PC-3 (cell line): Measurements from ENCODE around the gene FILIP1L. TPM values are rescaled to one million over a fixed set of nuclear protein-coding genes. Genes with fewer than 3 reads are reported as not detected.

Source experiments
- ATAC-seq: fragments of 200-7000 bp; cut with Tn5 transposase; 2 replicates; pipeline ENCODE4 v1.9.1; 2020; ENCODE audit warnings: mild to moderate bottlenecking, moderate library complexity
- BruUV-seq: library from RNA; stranded (reverse); fragments of 400-500 nt; replicated peaks from 2 replicates; lab custom pipeline; 2021; lab: Mats Ljungman, UMichigan
- CTCF ChIA-PET: fragments of 300-600 bp; sonication (Branson Sonifier 250); formaldehyde crosslinking; loops from one replicate; lab custom pipeline; 2022; ENCODE audit warnings: antibody characterized with exemption; lab: Charles Lee
- POLR2A ChIA-PET: fragments of 300-600 bp; sonication (Branson Sonifier 250); formaldehyde crosslinking; loops from one replicate; lab custom pipeline; 2022; ENCODE audit warnings: antibody characterized with exemption; ENCODE audit not compliant: unreplicated experiment; lab: Charles Lee
- DNase-seq: peaks from one replicate; pipeline ENCODE4 v3.0.0-alpha.2; 2015
- H2AFZ ChIP-seq: fragments of 300-600 bp; sonication (generic); 2 replicates; pipeline ENCODE4 v1.6.0; 2016; ENCODE audit warnings: antibody characterized with exemption, low read length
- H3F3A ChIP-seq: fragments of 300-600 bp; sonication (generic); one replicate; pipeline ENCODE4 v1.6.0; 2017; ENCODE audit warnings: antibody characterized with exemption, low read length, control low read depth, mild to moderate bottlenecking; ENCODE audit not compliant: unreplicated experiment
- H3K27ac ChIP-seq: fragments of 300-600 bp; sonication (generic); 2 replicates; pipeline ENCODE4 v1.5.1; 2016; ENCODE audit warnings: mild to moderate bottlenecking, low read length
- H3K27me3 ChIP-seq: fragments of 300-600 bp; sonication (generic); 2 replicates; pipeline ENCODE4 v1.6.1; 2016; ENCODE audit warnings: low read length, mixed read lengths
- H3K36me3 ChIP-seq: fragments of 300-600 bp; sonication (generic); 2 replicates; pipeline ENCODE4 v1.6.1; 2016; ENCODE audit warnings: low read depth, mixed run types, low read length, mixed read lengths
- H3K4me1 ChIP-seq: fragments of 300-600 bp; sonication (generic); 2 replicates; pipeline ENCODE4 v1.5.1; 2016; ENCODE audit warnings: low read length; ENCODE audit not compliant: insufficient read depth
- H3K4me2 ChIP-seq: fragments of 300-600 bp; sonication (generic); 2 replicates; pipeline ENCODE4 v1.6.0; 2016; ENCODE audit warnings: low read length
- H3K4me3 ChIP-seq: fragments of 300-600 bp; sonication (generic); 2 replicates; pipeline ENCODE4 v1.5.1; 2016; ENCODE audit warnings: mild to moderate bottlenecking, low read length, mixed read lengths
- H3K79me2 ChIP-seq: fragments of 300-600 bp; sonication (generic); 2 replicates; pipeline ENCODE4 v1.6.1; 2017; ENCODE audit warnings: low read length, mixed read lengths
- H3K9ac ChIP-seq: fragments of 300-600 bp; sonication (generic); 2 replicates; pipeline ENCODE4 v1.6.0; 2016; ENCODE audit warnings: mild to moderate bottlenecking, low read length
- H3K9me2 ChIP-seq: fragments of 300-600 bp; sonication (generic); replicated peaks from 2 replicates; pipeline ENCODE4 v1.6.1; 2016; ENCODE audit warnings: mixed run types, low read length, mixed read lengths
- H3K9me3 ChIP-seq: fragments of 300-600 bp; sonication (generic); 2 replicates; pipeline ENCODE4 v1.6.1; 2016; ENCODE audit warnings: low read length, mixed read lengths
- H4K20me1 ChIP-seq: fragments of 300-600 bp; sonication (generic); 2 replicates; pipeline ENCODE4 v1.6.1; 2016; ENCODE audit warnings: low read length, mixed read lengths
- CTCF ChIP-seq: fragments of 300-600 bp; sonication (generic); conservative IDR thresholded peaks from 2 replicates; pipeline ENCODE4 v1.5.1; 2017; ENCODE audit warnings: antibody characterized with exemption, low read depth, mild to moderate bottlenecking, low read length
- EZH2 ChIP-seq: fragments of 300-600 bp; sonication (generic); IDR thresholded peaks from one replicate; pipeline ENCODE4 v1.6.1; 2017; ENCODE audit warnings: antibody characterized with exemption, mild to moderate bottlenecking, low read length; ENCODE audit not compliant: unreplicated experiment
- EZH2phosphoT487 ChIP-seq: fragments of 300-600 bp; sonication (generic); IDR thresholded peaks from 2 replicates; pipeline ENCODE4 v1.6.1; 2018; ENCODE audit warnings: mild to moderate bottlenecking, antibody characterized with exemption, low read length, borderline replicate concordance
- intact Hi-C: fragments of 100-400 bp; cut with micrococcal nuclease; formaldehyde crosslinking; loops from 2 replicates; pipeline ENCODE4 v1.9.0; 2023
- total RNA-seq: library from RNA; depleted of rRNA; stranded (reverse); fragments of >200 nt; gene quantifications from 2 replicates; pipeline ENCODE4 v1.2.3, GENCODE V29; 2014

Gene FILIP1L
- total RNA-seq, 1 experiment from 2014 or later, result not detected

- Histone ChIP-seq H3K27me3 (no peaks in the 10 kb centered on the region), H4K20me1 (no peaks in the 10 kb centered on the region), H2AFZ (no peak overlapping the region), H3K79me2 (peaks cover 31% of the 10 kb centered on the region), H3K9me2 (no peaks in the 10 kb centered on the region), H3K36me3 (no peaks in the 10 kb centered on the region), H3K9me3 (no peaks in the 10 kb centered on the region), H3K9ac (no peak overlapping the region), H3K4me3 (no peak overlapping the region), H3K27ac (no peak overlapping the region), H3K4me1 (peaks cover 20% of the 10 kb centered on the region), H3K4me2 (no peak overlapping the region), H3F3A (peaks cover 12% of the 10 kb centered on the region)
- no peak for TF ChIP-seq EZH2
- no peak for TF ChIP-seq CTCF
- TF ChIP-seq EZH2phosphoT487, result no peak
- ChIA-PET CTCF (no interaction called here), POLR2A (interaction anchor here (0.6 kb wide), 1 partner anchor 156 kb away, joined by 4 read pairs; no protein-coding TSS in a partner anchor)
- intact Hi-C loops, result no loop called here
- BruUV-seq, result no TSS peak
- DNase-seq (no peak), ATAC-seq (no peak)
Observed at GRCh38 chr3:99891610-99892285, 222.6 kb downstream of the FILIP1L start.

- Histone ChIP-seq H3K9me2 (no peaks in the 10 kb centered on the region), H2AFZ (no peak overlapping the region), H3F3A (no peaks in the 10 kb centered on the region), H4K20me1 (no peaks in the 10 kb centered on the region), H3K27ac (no peak overlapping the region), H3K4me1 (no peaks in the 10 kb centered on the region), H3K79me2 (0 out of 2 replicates have a peak, but pooled peaks cover 7% of the 10 kb centered on the region), H3K9ac (no peak overlapping the region), H3K4me3 (no peak overlapping the region), H3K9me3 (no peaks in the 10 kb centered on the region), H3K27me3 (no peaks in the 10 kb centered on the region), H3K36me3 (no peaks in the 10 kb centered on the region), H3K4me2 (no peak overlapping the region)
- ChIA-PET POLR2A (no interaction called here), CTCF (no interaction called here)
- BruUV-seq, result no TSS peak
- TF ChIP-seq EZH2 (no peak), EZH2phosphoT487 (no peak)
- ATAC-seq (peak; percentile 31; the same call in 1 of the 2 replicates), DNase-seq (no peak)
- intact Hi-C loops, result no loop called here
Observed at GRCh38 chr3:99885851-99886250, 228.4 kb downstream of the FILIP1L start.

GRCh38 chr3:99885085-99885484 is 229.2 kb downstream of the FILIP1L start:
- TF ChIP-seq CTCF (no peak), EZH2 (no peak), EZH2phosphoT487 (no peak)
- Histone ChIP-seq H3K4me2 (no peak overlapping the region), H2AFZ (no peak overlapping the region), H3K27ac (no peak overlapping the region), H3K4me1 (no peaks in the 10 kb centered on the region), H4K20me1 (no peaks in the 10 kb centered on the region), H3F3A (no peaks in the 10 kb centered on the region), H3K9me3 (no peaks in the 10 kb centered on the region), H3K9ac (no peak overlapping the region), H3K27me3 (no peaks in the 10 kb centered on the region), H3K4me3 (no peak overlapping the region), H3K9me2 (no peaks in the 10 kb centered on the region), H3K79me2 (0 out of 2 replicates have a peak, but pooled peaks cover 7% of the 10 kb centered on the region), H3K36me3 (no peaks in the 10 kb centered on the region)
- intact Hi-C loops, result no loop called here
- no TSS peak for BruUV-seq
- DNase-seq (no peak), ATAC-seq (no peak)
- ChIA-PET CTCF (no interaction called here), POLR2A (no interaction called here)
